NCI-H82 treated with DMSO at 0.1 percent for 48 hours (cell line): ENCODE results near the gene BTG2.
"Not testable (repeated sequence)": the region's sequence is repeated elsewhere in the genome, so short reads cannot be mapped to it uniquely, and the experiment has no call there.

Experiments used
- DNase-seq: peaks from one replicate; lab custom pipeline; 2025; ENCODE audit not compliant: unreplicated experiment; lab: John Stamatoyannopoulos, UW

The BTG2 gene, protein sequence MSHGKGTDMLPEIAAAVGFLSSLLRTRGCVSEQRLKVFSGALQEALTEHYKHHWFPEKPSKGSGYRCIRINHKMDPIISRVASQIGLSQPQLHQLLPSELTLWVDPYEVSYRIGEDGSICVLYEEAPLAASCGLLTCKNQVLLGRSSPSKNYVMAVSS

DNA sequence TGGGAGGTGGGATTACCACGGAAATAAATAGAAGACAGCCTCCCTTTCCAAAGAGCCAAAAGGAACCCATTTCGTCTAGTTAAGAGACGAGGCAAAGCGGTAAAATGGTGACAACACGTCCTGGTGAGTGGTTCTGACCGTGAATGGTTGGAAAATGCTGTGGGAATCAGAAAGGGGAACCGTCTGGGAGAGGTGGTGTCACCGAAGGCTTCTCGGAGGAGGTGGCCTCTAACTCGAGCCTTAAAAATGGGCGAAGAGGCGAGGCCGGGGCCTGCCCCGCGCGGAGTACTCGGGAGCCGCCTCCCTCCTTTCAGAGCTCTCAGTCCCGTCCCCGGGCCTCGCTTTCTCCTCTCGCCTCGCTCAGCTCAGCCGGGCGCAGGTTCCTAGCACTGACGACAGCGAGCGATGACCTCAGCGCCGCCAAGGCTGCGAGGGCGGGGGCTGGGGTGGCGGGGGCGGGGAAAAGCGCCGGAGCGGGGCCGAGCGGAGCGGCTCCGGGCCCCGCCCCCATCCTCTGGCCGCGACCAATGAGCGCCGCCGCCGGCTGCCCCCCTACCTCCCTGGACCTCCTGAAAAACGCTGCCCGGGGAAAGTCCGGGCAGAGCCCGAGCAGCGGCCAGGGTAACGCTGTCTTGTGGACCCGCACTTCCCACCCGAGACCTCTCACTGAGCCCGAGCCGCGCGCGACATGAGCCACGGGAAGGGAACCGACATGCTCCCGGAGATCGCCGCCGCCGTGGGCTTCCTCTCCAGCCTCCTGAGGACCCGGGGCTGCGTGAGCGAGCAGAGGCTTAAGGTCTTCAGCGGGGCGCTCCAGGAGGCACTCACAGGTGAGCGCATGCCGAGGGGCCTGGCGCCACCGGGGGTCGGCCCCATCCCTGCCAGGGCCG is at the start of gene BTG2:
Gene BTG2, plus strand, starts transcription at position 601 of the 890 bp plus-strand sequence. Its CDS starts 88 bp downstream, at position 689.
- peak; percentile 74 for DNase-seq

DNA sequence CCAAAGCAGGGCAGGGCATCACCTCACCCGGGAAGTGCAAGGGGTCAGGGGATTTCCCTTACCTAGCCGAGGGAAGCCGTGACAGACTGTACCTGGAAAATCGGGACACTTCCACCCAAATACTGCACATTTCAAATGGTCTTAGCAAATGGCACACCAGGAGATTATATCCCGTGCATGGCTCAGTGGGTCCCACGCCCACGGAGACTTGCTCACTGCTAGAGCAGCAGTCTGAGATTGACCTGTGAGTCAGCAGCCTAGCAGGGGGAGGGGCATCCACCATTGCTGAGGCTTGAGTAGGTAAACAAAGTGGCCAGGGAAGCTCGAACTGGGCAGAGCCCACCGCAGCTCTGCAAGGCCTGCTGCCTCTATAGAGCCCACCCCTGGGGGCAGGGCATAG is 48.7 kb upstream of the BTG2 start:
- DNase-seq: not testable (repeated sequence)

DNA sequence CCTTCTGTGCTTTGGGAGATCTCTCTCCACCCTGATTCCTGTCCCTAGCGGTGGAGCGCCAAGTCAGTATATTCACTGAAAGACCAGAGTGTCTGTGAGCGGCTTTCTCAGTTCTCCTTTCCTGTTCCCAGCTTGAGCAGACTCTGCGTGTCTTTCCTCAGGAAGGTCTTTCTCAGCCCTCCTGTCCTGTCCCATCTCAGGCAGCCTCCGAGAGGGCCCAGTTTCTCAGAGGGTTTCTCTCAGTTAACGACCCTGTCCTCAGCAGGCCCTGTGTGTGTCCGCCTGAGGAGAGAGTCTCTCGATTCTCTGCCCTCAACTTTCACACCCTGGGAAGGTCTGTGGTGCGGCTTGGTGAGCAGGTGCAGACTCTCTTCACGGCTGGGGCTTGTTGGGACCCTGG is 41.8 kb upstream of the BTG2 start:
- no peak for DNase-seq

DNA sequence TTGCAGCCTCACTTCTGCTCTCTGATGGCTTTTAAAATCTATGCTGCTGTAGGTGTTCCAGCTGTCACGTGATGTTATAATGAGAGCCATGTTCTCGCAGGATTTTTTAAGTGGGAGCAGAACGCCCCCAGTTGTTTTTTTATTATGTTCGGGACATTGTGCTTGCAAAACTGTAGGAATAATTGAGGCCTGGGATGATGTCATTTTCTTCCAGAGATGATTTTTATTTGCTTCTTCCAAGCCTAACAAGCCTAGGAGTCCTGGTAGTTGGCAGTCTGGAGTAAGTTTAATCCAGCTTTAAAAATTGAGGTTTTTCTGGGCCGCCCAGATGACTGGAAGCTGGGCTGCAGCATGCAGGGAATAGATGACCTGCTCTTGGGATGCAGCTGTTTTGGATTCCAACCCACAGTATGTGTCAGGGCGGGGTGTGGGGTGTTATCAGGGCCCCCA is 41.2 kb upstream of the BTG2 start:
- DNase-seq: no peak

DNA sequence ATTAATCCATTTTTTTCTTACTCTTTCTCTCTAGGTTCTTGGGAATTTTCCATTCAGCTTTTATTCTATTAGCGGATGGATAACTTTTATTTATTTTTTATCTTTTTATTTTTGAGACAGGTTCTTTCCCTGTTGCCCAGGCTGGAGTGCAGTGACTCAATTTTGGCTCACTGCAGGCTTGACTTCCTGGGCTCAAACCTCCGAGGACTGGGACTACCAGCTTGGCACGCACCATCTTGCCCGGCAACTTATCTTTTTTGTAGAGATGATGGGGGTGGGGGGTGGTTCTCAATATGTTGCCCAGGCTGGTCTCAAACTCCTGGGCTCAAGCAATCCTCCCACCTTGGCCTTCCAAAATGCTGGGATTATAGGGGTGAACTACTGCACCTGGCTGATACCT is 39.8 kb upstream of the BTG2 start:
- no peak for DNase-seq

DNA sequence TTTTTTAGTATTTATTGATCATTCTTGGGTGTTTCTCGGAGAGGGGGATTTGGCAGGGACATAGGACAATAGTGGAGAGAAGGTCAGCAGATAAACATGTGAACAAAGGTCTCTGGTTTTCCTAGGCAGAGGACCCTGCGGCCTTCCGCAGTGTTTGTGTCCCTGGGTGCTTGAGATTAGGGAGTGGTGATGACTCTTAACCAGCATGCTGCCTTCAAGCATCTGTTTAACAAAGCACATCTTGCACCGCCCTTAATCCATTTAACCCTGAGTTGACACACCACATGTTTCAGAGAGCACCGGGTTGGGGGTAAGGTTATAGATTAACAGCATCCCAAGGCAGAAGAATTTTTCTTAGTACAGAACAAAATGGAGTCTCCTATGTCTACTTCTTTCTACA is 39.2 kb upstream of the BTG2 start:
- not testable (repeated sequence) for DNase-seq

DNA sequence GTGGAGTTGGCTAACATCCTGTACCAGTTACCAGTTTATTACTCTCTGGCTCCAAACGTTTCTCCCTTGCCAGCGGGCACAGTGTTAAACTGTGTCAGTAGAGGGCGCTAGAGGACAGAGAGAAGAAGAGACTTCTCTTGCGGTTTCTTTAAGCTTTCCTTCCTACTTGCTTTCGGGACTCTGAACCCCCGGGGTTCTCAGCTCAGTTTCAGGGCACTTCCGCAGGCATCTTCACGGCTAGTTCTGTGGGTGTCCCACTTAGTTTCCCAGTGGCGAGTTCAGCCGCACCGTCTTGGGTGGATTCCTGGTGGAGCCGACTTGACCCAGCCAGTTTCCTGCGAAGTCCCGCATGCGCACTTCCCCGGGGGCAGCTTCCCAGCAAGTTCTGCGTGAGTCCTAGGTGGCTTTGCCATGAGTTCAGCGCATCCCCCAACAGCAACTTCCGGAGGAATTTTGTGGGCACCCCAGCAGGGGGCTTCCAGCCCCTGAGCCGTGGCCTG is 37.9 kb upstream of the BTG2 start:
- peak; percentile 90 for DNase-seq

DNA sequence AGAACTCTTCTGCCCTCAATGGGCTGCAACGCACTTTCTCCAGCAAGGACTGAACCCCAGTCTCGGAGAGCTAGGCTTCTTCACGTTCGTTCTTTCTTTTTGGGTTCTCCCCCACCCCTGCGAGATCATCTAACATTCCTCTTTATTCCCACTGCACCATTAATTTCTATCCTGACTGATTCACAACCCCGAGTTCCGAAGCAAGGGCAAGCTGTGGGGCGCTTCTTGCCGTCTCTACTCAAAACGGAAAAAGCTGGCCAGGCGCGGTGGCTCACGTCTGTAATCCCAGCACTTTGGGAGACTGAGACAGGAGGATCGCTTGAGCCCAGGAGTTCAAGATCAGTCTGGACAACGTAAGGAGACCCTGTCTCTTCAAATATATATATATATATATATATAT is 37.4 kb upstream of the BTG2 start:
- no peak for DNase-seq

DNA sequence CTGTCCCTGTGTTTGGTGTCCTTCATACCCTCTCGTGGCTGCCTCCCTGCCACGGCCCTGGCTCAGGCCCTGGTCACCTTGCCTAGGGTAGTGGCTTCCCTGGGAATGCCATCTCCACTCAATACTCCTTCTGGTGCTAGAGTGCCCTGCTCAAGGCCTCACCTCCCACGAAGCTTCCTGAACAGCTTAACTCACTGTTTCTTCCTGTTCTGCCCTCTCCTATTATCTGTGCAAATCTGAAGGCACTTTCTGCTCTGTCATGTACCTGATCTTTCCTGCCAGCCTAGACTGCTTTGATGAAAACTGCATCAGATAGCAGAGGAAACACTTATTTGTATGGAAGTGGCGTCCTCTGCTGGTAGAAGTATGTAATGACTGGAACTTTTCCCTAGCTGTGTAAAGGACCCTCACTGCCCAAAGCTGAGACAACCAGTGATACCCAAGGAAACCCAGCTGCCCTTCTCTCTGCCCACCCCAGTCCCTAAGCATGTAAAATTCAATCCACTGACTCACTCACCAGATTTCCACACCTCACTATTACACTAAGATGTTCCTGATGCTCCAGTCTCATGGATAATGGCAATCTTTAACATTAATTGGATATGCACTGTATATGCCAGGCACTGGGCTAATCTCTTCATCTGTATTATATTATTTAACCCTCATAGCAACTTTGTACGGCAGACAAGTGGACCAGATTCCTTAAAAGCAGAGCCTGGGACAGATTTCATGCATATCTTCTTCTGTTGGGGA is 36.2 kb upstream of the BTG2 start:
- DNase-seq: peak; percentile 96

DNA sequence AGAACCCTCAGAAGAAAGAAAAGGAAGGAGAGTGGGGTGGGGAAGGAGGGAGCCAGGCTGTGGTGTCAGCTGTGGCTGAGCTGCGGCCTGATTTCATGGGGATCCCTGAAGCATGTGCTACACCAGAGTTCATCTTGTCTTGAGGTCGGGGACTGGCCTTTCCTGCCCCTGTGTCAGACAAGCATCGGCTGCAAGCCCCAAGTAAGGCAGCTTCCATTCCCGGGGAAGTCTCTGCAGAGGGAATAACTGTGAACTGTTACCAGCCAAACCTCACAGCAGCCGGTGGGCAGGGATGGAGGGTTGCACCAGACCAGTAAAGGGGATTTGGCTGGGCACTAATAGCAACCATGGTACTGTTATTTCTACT is 35.7 kb upstream of the BTG2 start:
- DNase-seq: no peak

DNA sequence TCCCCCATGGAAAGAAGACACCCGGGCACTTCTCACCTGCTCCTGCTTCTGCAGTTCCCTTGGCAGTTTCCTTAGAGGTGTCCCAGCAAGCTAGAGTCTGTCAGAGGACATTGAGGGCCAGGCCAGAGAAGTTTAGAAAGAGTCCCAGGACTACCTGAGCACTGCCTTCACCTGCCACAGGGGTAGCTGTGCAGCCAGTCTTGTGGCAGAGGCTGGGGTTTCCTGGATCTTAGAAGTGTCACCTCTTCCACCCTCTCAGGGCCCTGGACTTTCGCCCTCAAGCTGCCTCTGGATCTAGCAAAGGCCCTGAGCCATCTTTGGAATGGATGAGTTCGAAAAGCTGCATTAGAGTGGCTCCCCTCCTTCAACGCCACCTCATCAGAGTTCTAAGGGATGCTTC is 34.9 kb upstream of the BTG2 start:
- no peak for DNase-seq

DNA sequence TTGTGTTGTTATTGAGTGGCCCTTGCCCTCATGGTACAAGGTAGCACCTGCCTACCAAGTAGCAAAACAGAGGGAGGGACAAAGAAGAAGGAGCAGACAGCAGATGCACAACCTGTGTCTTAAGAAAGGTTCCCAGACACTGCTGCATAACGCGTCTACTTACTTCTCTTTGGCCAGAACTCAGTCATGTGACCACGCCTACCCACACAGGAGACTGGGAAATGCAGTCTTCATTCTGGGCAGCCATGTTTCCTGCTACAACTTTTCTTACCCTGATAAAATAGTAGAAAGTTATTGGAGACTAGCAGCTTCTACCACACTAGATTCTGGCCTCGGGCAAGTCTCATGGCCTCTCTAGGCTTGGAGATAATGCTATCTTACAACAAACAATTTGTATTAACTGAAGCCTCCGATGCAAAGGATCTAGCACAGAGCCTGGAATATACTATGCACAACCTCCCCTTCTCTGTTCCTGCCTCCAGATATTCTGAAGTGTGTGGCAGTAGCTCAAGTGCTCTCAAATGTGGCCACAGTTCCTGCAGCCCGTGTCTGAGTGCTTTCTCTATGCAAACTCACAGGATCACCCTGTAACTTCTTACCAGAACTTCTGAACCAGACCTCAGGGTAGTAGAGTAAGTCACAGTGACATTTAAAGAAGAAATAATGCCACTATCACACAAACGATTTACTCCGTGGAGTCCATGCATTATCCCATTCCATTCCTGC is 34.1 kb upstream of the BTG2 start:
- peak; percentile 88 for DNase-seq

DNA sequence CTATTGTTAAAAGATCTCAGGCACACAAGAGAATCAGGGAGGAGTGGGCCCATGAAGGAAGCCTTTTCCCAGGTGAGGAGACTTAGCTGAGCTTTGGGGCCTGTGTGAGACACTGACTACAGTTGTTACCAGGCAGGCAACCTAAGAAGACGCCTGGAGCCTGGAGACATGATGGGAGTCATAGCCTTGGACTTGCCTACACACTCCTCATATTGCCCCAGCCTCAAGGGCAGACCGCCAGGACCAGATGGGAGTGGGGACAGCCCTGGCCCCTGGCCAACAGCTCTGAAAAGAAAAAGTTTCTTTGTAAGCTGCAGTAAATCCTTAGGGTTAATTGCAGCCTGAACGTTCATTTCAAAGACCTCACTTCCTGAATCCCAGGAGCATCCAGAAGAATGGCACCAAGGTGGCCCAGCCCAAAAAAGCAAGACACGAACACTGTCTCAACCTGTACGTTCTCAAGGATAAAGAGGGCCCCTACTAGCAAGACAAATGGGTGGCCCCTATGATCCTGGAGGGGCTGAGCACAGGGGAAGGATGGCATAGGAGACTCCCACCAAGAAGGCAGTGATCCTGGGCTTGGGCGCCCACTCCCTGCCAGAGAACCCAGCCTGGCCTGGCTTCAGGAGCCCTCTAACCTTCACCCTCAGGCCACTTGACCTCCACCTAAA is 33.2 kb upstream of the BTG2 start:
- peak; percentile 84 for DNase-seq

DNA sequence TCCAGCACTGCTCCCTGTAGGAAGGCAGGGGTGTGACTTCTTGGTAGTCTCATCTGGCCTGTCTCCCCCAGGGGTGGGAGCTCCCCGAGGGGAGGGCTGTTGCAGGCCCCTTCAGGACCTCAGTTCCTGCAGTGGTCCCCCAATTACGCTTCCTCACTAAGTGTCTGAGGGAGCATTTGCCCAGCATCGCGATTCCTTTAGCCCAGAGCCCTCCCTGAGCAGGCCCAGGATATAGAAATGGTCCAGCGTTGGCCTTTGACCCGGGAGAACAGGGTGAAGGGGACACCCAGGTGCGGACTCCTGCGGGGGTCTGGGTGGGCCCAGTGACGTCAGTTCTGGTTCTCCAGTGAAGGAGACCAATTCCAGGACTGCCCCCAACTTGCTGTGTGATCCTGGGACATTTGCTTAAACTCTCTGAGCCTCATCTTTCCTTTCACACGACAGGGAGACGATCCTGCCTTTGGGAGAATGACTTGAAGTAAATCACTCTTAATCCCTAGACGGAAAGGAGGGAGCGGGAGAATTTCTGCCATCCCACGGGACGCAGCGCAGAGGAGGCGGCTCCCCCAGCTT is 32.6 kb upstream of the BTG2 start:
- no peak for DNase-seq

DNA sequence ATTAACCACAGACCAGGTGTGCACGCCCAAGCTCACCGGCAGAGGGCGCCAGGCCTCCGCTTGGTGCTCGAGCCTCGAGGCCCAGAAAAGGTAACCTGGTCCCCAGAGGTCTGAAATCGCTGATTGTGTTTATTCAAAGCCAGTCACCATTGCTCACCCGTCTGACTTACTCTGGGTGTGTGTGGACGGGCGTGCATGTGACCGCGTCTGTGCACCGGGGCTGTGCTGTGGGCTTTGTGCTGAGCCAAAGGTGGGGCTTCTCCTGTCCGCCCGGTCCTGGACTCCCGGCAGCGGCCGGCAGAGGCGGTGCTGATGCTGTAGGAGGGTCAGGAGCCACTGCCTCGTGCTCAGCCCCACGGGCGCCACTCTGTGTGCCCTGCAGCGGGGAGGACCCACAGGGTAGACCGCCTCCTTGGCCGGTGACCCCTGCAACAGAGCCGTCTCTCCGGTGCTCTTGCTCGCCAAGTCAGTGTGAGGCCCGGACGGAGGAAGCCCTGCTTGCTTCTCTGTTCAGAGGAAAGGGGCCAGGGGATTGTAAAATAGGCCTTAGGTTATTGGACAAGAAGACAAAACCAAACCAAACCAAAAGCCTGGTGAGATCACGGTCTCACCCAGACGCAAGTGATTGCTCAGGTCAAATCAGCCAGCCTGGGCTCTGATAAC is 32.0 kb upstream of the BTG2 start:
- peak; percentile 95 for DNase-seq

DNA sequence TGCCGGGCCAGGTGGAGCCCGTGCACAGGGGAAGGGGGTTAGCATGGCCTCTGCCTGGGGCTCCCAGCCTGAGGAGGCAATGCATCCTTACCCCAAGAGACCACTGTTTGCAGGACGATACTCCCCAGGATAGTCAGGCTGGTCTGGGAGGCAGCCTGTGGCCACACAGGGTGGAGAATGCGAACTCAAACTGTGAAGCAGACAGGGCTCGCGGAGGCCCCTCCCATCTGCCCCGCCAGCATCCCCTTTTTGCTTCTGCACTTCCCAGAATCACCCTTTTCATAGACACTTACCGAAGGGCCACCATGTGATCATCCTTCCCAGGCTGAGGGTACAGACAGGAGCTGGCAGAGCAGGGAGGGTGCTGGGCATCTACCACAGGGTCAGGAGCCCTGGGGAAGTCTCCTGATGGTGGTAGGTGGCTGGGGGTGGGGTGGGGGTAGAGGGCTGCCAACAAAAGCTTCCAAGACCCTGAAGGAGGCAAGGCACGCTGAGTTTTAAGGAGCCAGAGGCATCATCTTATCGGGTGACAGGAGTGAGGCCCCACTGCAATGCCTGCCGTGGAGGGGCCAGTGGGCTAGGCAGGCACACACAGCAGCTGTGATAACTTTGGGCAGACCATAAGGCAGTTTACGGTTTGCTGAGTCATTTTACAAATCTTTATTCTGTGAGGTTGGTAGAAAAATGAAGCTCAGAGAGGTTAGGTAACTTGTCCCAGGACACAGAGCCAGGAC is 31.3 kb upstream of the BTG2 start:
- no peak for DNase-seq

DNA sequence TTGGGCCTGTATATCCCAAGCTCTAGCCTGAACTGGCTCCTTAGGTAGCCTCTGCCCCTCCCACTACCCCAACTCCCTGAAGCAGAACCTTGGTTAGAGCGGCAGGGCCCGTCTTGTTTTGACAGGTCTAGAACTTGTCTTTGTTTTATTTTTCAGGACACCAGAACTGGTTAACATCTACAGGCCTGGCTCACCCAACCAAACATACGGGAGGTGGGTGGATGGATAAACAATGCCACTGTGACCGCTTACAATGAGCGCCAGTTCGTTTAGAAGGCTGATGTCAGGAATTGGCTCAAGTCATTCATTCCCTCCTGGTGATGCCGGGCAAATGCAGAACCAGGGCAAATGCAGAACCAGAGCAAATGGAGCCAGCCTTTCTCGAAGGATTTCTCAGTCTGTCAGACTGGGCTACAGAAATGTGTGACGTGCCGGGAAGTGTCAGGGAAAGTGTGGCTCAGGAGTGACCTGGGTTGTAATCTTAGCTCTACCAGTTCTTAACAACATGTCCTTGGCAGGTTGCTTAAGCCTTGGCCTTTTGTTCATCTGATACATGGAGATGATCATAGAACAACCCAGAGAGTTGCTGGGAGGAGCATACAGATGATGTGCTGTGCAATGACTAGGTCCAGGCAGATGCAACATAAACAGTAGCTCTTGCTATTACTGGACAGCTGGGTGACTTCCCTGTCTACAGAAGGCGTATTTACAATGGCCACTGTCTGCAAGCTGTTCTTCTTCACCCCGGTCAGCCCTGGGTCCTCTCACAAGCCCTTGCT is 30.5 kb upstream of the BTG2 start:
- no peak for DNase-seq

DNA sequence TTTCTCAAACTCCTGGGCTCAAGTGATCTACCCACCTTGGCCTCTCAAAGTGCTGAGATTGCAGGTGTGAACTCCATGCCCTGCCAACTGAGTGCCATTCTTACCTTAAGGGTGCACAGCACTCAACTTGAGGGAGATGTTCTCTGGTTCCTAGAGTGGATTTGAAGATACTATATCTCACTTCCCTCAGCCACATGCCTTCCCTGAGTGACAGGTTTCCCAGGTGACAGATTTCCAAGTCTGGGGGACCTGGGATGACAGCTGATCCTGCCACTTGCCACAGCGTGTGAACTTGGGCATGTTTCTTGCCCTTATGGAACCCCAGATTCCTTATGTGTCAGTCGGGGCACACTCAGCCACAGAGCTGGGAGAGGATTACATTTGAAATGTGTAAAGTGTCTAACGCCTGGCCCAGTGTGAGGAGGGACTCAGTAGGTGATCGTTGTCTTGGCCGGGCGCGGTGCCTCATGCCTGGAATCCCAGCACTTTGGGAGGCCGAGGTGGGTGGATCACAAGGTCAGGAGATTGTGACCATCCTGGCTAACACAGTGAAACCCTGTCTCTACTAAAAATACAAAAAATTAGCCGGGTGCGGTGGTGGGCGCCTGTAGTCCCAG is 29.6 kb upstream of the BTG2 start:
- DNase-seq: no peak
